RWPE2 (cell line): ENCODE results near the gene KLLN.

Experiments used
- ATAC-seq: fragments of 200-7000 bp; cut with Tn5 transposase; 3 replicates; pipeline ENCODE4 v1.9.1; 2021; ENCODE audit warnings: low read depth
- DNase-seq: peaks from one replicate; pipeline ENCODE4 v3.0.0-alpha.2; 2020; ENCODE audit warnings: low spot score
- H3K27ac ChIP-seq: fragments of 450-650 bp; 2 replicates; pipeline ENCODE4 v1.5.1; 2017; ENCODE audit warnings: mild to moderate bottlenecking; ENCODE audit not compliant: poor library complexity, severe bottlenecking
- H3K27me3 ChIP-seq: fragments of 250-450 bp; sonication (Bioruptor Pico); 2 replicates; pipeline ENCODE4 v1.5.1; 2021; ENCODE audit warnings: mild to moderate bottlenecking, moderate library complexity; ENCODE audit not compliant: insufficient read depth, poor library complexity, severe bottlenecking
- H3K36me3 ChIP-seq: fragments of 250-450 bp; sonication (Bioruptor Pico); 2 replicates; pipeline ENCODE4 v1.5.1; 2020; ENCODE audit warnings: low read depth, mild to moderate bottlenecking, moderate library complexity
- H3K4me1 ChIP-seq: fragments of 250-450 bp; sonication (Bioruptor Pico); 2 replicates; pipeline ENCODE4 v1.5.1; 2021; ENCODE audit warnings: mild to moderate bottlenecking, moderate library complexity; ENCODE audit not compliant: insufficient read depth, poor library complexity, severe bottlenecking
- H3K4me3 ChIP-seq: fragments of 250-450 bp; sonication (Bioruptor Pico); 2 replicates; pipeline ENCODE4 v1.5.1; 2021; ENCODE audit warnings: mild to moderate bottlenecking, moderate library complexity; ENCODE audit not compliant: severe bottlenecking
- H3K9me3 ChIP-seq: fragments of 250-450 bp; sonication (Bioruptor Pico); 2 replicates; pipeline ENCODE4 v1.5.1; 2021; ENCODE audit warnings: mild to moderate bottlenecking, moderate library complexity; ENCODE audit not compliant: severe bottlenecking
- TF ChIP-seq, protein P1 (sequence below): fragments of 450-650 bp; IDR thresholded peaks from one replicate; pipeline ENCODE4 v1.5.1; 2017; ENCODE audit warnings: mild to moderate bottlenecking, moderate library complexity; ENCODE audit not compliant: poor library complexity, severe bottlenecking

Gene KLLN

DNA sequence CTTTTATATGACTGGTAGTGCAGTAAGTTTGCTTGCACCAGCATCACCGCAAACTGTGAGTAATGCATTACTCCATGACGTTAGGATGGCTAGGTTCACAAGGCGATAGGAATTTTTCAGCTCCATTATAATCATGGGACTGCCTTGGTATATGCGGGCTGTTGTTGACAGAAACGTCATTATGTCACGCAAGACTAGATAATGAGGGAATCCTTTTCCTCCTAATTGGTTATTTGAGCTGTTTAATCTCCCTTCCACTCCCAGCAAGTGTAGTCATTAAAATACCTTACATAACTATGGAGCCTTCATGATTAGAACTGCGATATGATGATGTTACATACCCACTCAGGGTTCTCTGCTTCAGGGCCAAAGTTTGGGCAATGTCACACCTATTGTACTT, 17.3 kb downstream of the KLLN start:
- Histone ChIP-seq H3K4me1 (peaks cover 46% of the 10 kb centered on the region), H3K27me3 (no peaks in the 10 kb centered on the region), H3K36me3 (no peaks in the 10 kb centered on the region), H3K4me3 (no peak overlapping the region), H3K27ac (peak overlapping the region; percentile 48), H3K9me3 (no peaks in the 10 kb centered on the region)
- DNase-seq (no peak), ATAC-seq (peak; percentile 55)
- TF ChIP-seq, protein P1, sequence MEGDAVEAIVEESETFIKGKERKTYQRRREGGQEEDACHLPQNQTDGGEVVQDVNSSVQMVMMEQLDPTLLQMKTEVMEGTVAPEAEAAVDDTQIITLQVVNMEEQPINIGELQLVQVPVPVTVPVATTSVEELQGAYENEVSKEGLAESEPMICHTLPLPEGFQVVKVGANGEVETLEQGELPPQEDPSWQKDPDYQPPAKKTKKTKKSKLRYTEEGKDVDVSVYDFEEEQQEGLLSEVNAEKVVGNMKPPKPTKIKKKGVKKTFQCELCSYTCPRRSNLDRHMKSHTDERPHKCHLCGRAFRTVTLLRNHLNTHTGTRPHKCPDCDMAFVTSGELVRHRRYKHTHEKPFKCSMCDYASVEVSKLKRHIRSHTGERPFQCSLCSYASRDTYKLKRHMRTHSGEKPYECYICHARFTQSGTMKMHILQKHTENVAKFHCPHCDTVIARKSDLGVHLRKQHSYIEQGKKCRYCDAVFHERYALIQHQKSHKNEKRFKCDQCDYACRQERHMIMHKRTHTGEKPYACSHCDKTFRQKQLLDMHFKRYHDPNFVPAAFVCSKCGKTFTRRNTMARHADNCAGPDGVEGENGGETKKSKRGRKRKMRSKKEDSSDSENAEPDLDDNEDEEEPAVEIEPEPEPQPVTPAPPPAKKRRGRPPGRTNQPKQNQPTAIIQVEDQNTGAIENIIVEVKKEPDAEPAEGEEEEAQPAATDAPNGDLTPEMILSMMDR = no peak

GRCh38 chr10:87845624-87845998, 17.7 kb downstream of the KLLN start:
- Histone ChIP-seq H3K27ac (peak overlapping the region; percentile 48), H3K36me3 (no peaks in the 10 kb centered on the region), H3K4me3 (no peak overlapping the region), H3K4me1 (peaks cover 46% of the 10 kb centered on the region), H3K9me3 (no peaks in the 10 kb centered on the region), H3K27me3 (no peaks in the 10 kb centered on the region)
- TF ChIP-seq, protein P1 = no peak
- ATAC-seq = peak; percentile 2; the same call in 2 of the 3 replicates
- no peak for DNase-seq

- H3K4me3 ChIP-seq = no peak overlapping the region
- ATAC-seq (peak; percentile 64), DNase-seq (no peak)
- no peaks in the 10 kb centered on the region for H3K36me3 ChIP-seq
- peak overlapping the region; percentile 48 for H3K27ac ChIP-seq
- no peaks in the 10 kb centered on the region for H3K27me3 ChIP-seq
- H3K9me3 ChIP-seq = no peaks in the 10 kb centered on the region
- H3K4me1 ChIP-seq = peaks cover 46% of the 10 kb centered on the region
- TF ChIP-seq, protein P1 = no peak
These were observed 18.3 kb downstream of the KLLN start for GRCh38 chr10:87844837-87845623.

DNA sequence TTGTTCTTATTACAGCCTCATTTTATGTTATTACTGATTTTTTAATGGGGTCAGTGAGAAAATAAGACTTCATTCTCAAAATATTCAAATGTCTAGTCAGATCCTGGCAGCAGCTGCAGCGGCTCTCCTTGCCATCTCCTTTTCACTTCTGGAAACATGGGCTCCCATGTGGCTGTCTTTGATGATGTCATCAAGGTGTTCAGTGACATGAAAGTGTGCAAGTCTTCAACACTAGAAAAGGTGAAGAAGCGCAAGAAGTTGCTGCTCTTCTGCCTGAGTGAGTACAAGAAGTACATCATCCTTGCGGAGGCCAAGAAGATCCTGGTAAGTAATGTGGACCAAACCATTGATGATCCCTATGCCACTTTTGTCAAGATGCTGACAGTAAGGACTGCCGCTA, 19.6 kb downstream of the KLLN start:
- ATAC-seq (no peak), DNase-seq (no peak)
- Histone ChIP-seq H3K36me3 (no peaks in the 10 kb centered on the region), H3K27me3 (no peaks in the 10 kb centered on the region), H3K27ac (peak overlapping the region; percentile 48), H3K9me3 (no peaks in the 10 kb centered on the region), H3K4me3 (no peak overlapping the region), H3K4me1 (peaks cover 46% of the 10 kb centered on the region)
- TF ChIP-seq, protein P1 = no peak
